ENCODE measurements around the gene AKR1B1.

The AKR1B1 gene

DNA sequence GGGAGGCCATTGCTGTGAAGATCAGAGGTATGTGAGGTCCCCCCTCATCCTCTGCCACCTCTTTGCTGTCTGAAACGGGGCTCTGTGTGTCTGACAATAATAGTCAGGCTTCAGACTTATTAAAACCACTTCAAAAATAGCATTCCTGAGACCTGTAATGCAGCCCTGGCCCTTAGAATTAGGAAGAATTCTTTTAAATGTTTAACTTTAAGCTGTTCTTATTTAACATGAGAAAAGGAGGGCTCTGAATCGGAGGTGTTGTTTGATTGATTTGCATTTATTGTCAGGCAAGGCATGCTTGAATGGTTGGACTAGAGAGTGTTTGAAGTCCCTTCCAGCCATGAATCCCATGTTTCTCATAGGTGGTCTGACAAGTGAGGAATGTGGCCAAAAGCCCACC is 52.5 kb downstream of the AKR1B1 start:
- no peak for DNase-seq

DNA sequence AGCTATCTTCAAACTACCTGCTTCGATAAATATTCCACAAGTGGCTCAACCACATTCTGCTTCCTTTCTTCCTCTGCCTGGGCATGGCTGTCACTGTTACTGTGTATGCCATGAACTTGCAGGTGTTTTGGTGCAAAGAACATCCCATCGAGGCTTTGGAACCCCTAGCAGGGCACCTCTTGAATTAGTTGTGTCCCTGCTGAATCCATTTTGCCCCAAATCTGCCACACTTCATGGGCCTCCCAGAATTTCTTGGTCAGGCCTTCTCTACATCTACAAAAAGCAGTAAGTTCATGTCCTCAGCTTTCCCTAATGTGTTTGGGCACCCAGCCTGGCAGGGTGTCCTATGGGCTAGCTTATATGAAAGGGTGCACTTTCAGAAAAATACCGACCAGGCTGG is 53.6 kb downstream of the AKR1B1 start:
- no peak for DNase-seq

DNA sequence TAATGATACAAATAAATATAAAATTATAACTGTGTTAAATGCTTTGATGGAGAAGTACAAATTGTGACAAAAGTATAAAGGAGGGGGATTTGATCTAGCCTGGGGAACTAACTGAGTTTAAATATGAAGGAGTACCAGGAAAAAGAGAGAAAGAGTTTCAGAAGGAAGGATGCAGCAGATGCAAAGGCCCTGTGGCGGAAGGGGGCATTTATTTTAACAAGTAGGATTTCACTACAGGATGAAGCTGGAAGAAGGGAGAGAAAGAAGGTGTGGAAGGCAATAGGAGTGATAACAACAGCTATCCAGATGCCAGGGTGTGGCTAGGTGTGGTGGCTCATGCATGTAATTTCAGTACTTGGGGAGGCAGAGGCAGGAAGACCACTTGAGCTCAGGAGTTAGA is 55.8 kb downstream of the AKR1B1 start:
- DNase-seq, result no peak

DNA sequence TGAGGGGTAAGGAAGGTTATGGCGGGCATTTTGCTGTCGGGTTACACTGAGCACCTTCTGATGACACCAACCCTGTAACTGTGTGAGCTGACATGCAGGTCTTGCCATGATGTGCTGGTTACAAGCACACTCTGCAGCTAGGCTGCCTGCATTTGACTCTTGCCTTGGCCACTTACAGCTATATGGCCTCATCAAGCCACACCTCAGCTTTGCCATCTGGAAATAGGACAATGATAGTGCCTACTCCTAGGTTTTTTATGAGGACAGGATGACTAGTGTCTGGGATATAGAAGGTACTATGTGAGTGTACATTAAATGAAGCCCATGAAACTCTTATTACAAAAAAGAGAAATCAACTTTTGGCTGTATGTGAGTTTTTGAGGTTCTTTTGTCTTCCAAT is 58.0 kb downstream of the AKR1B1 start:
- no peak for DNase-seq

- no peak for DNase-seq
Measured at GRCh38 chr7:134396031-134396430, 62.9 kb downstream of the AKR1B1 start.

DNA sequence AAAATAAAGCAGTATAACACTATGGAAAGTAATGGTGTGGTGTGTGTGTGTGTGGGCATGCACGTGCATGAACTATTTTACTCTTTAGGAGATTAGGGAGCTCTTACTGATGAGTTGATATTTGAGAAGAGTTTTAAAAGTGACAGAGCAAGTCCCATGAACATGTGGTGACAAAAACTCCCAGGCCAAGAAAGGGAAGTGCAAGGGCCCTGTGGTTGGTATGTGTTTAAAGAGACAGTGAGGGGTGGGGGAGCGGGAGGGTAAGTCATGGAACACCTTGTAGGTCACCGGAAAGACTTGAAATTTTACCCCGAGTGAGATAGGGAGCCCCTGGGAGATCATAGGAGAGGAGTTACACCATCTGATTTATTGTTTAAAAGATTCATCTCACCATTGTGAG is 63.3 kb downstream of the AKR1B1 start:
- DNase-seq, result no peak

- no peak for DNase-seq
Measured at GRCh38 chr7:134394056-134394455, 64.8 kb downstream of the AKR1B1 start.

Measured in DMS79 treated with DMSO at 0.1 percent for 48 hours (cell line).